Left cardiac atrium (tissue), 4 donors: Measurements from ENCODE around the gene NHLRC1. TPM values are rescaled to one million over a fixed set of nuclear protein-coding genes. Genes with fewer than 3 reads are reported as not detected.
"Not testable (repeated sequence)": the region's sequence is repeated elsewhere in the genome, so short reads cannot be mapped to it uniquely, and the experiment has no call there.

Experiments used
- ATAC-seq, 2 donors: fragments of 200-7000 bp; cut with Tn5 transposase; one replicate each; pipeline ENCODE4 v1.9.1; 2020; ENCODE audit warnings: mild to moderate bottlenecking in 2 of 2, moderate library complexity in 2 of 2
- DNase-seq: peaks from one replicate; pipeline ENCODE4 v3.0.0-alpha.2; 2020
- intact Hi-C, 2 donors: fragments of 100-400 bp; cut with DNase I; formaldehyde crosslinking; loops; one replicate each; pipeline versions ENCODE4 v1.14.1 to v1.15.1; 2022 to 2023
- long read RNA-seq: library from polyadenylated mRNA; unstranded; transcript quantifications from one replicate; pipeline ENCODE4 v2.0.0, GENCODE V29; 2021
- total RNA-seq, 2 donors: library from RNA; stranded (reverse); fragmentation: NEBNext Ultra II Directional; extraction: Animal tissue kit (Norgen Biotek cat#: 25700); gene quantifications; one replicate each; pipeline ENCODE4 v1.2.1, GENCODE V29; 2021
- donor health status: DM: no; HTN: yes; CAD: no.
- donor health status: DM: no; HTN: yes; CAD: no; lungs with severe emphysema.
- donor health status: DM: yes; HTN: yes; CAD: no.
- donor health status: Dilated cardiomyopathy.

Gene NHLRC1
- 1 to 10 TPM; 1.6 to 1.9 TPM for total RNA-seq
- long read RNA-seq = 0 reads

DNA sequence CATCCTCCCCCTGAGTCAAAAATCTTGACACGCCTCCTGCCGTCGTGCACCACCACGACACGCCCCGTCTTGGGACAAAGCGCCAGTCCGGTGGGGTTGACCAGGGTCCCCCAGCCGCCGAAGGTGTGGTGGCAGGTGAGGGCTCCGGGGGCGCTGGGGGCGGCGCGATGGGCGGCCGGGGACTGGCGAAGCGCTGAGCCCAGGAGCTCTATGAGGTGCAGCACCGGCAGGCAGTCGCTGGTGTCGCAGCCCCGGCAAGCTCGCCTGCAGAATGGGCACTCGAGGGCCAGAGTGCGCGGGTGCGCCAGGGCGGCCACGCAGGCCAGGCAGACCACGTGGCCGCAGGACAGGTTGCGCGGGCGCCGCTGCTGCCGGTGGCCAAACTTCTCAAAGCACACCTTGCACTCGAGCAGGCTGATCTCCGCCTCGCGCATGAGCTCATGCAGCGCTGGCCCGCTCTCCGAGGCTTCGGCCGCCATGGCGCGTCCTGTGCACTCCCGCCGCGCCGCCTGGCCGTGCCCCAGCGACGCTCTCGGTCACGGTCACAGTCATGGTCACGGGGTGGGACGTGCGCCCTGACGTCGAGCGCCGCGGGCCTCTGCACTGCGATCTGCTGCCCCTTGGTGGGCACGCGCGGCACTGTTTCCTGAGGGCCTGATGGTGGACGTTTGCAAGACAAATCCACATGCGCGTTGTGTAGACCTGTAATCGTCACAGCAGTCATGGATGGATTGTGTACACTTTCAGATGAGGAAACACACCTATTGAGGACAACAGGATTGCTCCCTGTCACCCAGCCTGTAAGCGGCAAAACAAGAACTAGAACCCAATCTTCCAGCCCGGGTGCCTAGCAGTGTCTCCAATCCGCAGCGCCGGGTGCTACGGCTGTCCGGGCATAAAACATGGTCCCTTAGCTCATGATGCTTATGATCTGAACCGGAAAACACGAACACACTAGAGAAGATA, at the start of gene NHLRC1:
Gene NHLRC1 (minus strand): TSS at position 550 of the 966 bp plus-strand sequence. CDS start 71 bp downstream, at position 479.
- peak; percentile 99 to 100 for ATAC-seq
- intact Hi-C loops = loop anchor here (5.0 to 10.0 kb wide), 5 partner anchors 128 to 965 kb away; partner anchors contain the start of gene KIF13A (in 1 of the 2)
- DNase-seq = peak; percentile 93

DNA sequence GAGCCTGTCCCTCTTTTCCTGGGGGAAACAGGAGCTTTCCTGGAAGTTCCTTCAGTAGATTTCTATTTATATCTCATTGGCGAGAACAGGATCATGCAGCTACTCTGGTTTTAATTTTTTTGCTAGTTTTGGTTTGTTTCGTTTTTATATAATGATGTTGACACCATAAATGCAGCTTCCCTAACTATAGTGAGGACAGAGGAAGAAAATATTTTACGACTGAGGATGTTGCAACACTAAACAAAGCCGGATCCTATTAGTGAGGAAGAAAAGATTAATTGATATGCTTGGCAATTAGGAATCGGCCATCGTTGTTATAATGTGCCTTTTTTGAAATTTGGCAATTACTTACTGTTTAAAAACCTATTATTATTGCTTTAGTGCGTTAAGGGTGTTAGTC, 49.4 kb upstream of the NHLRC1 start:
- intact Hi-C loops = no loop called here
- DNase-seq (no peak), ATAC-seq (no peak)

DNA sequence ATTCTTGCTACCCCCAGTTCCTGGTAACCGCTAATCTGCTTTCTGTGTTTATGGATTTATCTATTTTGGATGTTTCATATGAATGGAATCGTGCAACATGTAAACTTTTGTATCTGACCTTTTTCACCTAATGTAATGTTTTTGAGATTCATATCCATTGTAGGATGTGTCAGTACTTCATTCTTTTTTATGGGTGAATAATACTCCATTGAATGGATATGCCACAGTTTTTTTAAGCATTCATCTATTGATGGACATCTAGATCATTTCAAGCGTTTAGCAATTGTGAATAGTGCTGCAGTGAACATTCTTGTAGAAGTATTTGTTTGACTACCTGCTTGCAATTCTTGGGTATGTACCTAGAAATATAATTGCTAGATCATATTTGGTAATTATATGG, 45.8 kb upstream of the NHLRC1 start:
- ATAC-seq = no peak
- intact Hi-C loops = no loop called here
- no peak for DNase-seq

DNA sequence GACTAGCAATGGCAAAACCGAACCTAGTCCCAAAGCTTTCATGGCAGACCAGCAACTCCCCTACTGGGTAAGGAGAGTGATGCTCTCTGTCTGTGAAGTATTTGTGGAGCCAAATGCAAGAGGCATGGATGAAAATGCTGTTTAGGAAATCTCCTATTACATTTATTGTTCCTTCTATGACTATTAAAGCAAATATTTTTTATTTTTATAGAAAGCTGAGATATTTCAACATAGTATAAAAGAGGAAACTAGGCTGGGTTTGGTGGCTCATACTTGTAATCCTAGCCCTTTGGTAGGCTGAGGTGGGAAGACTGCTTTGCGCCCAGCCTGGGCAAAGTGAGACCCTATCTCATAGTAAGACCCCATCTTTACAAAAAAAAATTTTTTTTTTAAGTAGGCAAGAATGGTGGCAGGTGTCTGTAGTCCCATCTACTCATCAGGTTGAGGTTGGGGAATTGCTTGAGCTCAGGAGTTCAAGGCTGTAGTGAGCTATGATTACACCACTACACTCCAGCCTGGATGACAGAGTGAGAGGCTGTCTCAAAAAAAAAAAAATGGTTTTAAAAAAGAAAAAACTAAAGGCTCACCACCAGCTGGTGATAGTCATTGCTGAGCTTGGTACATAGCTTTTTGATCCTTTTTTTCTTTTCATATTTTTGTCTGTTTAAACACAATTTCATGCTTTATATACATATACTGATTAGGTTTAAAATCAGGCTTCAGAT, 44.0 kb upstream of the NHLRC1 start:
- ATAC-seq (no peak), DNase-seq (no peak)
- intact Hi-C loops = no loop called here

DNA sequence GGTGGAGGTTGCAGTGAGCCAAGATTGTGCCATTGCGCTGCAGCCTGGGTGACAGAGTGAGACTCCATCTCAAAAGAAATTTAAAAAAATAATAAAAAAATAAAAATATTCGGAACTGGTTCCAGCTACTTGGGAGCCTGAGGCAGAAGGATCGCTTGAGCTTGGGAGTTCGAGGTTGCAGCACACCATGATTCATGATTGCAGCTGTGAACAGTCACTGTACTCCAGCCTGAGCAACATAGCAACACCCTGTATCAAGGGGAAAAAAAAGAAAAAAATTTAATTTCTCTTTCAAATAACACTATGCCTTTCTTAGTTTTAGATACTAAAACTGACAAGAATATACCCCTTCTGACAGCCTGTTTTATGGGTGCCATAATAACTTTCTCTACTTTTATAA, 43.3 kb upstream of the NHLRC1 start:
- intact Hi-C loops = no loop called here
- ATAC-seq (no peak), DNase-seq (no peak)

DNA sequence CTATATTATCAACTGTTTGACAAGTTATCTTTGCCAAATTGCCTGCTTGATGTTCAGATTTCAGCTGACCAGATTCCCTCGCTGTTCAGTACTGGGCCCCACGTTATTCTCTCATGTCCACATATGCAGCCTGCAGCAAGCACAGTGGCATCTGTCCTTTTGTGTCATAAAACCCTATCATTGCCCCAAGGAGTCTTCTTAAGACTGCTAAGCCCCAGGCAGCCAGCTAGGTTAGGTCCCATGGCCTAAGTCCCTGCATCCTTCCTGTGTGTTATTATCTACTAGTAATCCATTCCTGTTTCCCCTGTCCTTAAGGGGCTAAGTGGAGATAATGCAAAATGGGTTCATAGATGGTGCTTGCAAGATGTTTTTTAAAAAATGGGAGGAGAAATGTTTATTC, 39.9 kb upstream of the NHLRC1 start:
- intact Hi-C loops = no loop called here
- DNase-seq (no peak), ATAC-seq (no peak)

DNA sequence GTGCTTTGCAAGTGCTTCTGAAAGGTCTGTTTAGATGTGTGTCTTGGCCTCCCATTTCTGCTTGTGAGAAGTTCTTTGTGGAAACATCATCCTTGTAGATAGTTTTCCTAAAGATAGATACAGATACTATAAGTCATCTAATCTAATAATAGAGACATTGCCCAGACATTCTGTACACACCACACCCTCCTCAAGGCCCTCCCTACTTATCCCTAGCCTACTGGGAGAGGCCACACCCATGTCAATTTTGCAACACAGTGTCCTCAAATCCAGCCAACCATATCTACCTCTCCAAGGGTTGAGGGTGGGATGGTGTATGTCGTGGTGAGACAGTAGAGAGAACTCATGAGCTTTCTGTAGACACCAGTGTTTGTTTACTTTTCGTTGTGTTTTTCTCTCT, 39.0 kb upstream of the NHLRC1 start:
- ATAC-seq (no peak), DNase-seq (no peak)
- intact Hi-C loops = no loop called here

DNA sequence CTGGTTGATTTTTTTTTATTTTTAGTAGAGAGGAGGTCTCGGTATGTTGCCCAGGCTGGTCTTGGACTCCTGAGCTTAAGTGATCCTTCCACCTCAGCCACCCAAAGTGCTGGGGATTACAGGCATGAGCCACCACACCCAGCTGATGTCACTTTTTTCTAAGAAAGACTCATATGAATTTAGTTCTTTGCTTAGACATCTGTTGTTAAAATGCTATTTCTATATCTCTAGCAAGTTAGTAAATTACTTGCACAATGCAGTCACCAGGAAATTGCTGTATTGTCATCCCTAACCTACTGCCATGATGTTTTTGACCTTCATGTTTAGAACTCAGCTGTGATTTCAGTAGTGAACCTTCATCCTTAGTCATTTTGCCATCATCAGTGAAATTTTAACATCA, 38.4 kb upstream of the NHLRC1 start:
- ATAC-seq (no peak), DNase-seq (no peak)
- intact Hi-C loops = no loop called here

DNA sequence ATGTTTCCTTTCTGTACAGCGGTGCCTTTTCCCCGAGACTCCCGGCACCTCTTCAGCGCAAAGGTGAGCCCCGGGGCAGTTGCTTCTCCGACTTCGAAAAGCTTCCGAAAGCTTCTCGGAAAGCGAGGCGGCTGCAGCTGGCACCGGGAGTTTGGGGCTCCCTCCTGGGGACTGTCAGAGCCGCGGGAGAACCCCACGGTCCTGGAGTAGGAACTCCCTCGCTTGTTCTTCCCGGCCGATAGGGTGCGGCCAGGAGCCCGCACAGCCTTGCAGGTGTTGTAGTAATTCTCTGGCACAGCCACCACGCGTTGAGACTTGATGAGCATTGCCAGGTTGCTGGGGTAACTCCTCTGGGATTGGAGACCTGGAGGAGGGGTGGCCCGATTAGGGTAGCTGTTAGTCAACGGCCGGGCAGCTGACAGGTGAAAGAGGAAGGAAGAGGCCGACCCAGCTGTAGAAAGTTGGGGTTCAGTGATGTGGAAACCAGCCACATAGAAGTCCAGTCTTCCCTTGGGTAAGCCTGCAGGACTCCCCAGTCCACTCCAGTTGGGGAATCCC, 33.5 kb upstream of the NHLRC1 start:
- peak; percentile 54 for DNase-seq
- intact Hi-C loops = no loop called here
- peak; percentile 16 to 34 for ATAC-seq

DNA sequence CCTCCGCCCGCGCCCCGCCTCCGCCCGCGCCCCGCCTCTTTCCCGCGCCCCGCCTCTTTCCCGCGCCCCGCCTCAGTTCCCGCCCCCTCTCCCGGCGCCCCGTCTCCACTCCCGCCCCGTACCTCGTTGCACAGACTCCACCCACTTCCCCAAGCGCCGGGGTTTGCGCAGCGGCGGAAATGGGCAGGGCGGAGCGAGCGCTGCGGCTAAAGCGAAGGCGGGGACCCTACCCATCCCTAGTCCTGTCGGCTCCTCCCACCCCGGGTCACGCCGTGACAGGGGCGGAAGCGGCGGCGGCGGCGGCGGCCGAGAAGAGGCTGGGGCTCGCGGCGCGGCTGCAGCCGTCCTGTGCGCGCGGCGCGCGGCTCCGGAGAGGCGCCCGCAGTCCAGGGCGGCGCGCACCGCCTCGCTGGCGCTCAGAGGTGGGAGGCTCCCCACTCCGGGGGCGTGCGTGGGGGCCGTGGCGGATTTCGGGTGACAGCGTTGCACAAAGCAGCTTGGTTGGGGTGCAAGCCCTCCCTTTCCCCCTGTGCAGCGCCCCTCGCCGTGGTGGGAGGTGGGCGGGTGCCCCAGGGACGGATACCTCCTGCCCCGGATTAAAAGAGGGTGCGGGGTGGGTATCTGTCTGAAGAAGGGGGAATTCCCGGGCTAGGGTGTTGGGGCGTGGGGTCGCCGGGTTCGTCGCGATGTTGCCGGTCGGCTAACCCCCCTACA, 32.8 kb upstream of the NHLRC1 start, which contains the start of gene KDM1B:
Gene KDM1B (plus strand): TSS at position 273 of the 714 bp plus-strand sequence. CDS start 4,474 bp downstream, outside the sequence.
- peak; percentile 98 to 99 for ATAC-seq
- intact Hi-C loops = no loop called here
- DNase-seq = peak; percentile 98

DNA sequence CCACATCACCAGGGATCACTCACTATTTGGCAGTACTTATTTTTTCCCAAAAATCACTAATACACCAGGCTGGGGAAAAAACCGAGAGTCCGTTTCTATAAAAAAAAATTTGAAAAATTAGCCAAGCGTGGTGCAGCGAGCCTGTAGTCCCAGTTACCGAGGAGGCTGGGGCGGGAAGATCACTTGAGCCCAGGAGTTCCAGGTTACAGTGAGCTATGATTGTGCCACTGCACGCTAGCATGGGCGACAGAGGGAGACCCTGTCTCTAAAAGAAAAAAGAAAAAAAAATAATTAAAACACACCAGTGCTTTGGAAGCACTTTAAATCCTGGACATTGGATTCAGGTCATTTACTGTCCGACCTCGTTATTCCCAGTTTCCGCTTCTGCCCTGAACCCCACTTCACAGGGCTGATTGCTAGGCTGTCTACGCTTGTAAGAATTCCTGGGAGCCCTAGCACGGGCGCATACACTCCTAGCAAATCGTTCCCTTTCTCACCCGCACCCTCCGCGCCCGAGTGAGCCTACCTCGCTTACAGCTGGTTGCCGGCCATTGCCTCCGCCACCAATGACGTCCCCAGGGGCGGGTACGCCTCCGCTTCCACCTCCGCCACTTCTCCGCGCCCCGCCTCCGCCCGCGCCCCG, 32.2 kb upstream of the NHLRC1 start, which contains the start of gene TPMT:
Gene TPMT (minus strand): TSS at position 571 of the 643 bp plus-strand sequence. CDS start 5,950 bp downstream, outside the sequence.
- intact Hi-C loops = no loop called here

DNA sequence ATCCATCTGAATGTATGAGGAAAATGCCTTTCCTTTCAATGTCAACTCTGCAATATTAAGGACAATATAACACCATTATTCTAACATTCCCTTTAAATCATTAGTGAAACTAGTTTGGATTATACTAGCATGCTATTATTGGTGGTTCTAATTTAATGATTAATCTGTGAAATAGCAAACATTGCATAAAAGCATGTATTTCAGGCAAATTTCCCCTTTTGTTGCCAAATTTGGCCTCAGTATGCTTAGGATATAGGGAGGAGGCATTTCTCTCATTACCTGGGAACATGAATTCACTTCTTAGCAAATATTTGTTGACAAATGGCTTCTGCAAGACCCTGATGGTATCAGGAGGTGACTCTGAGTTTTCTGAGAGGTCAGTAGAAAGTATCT, 30.8 kb upstream of the NHLRC1 start:
- intact Hi-C loops = no loop called here
- ATAC-seq (no peak), DNase-seq (no peak)

More for the DNA sequence above, 32.2 kb upstream of the NHLRC1 start, which contains the start of gene TPMT:
- DNase-seq (peak; percentile 26), ATAC-seq (peak in 1 of 2 donors; percentile 3)

DNA sequence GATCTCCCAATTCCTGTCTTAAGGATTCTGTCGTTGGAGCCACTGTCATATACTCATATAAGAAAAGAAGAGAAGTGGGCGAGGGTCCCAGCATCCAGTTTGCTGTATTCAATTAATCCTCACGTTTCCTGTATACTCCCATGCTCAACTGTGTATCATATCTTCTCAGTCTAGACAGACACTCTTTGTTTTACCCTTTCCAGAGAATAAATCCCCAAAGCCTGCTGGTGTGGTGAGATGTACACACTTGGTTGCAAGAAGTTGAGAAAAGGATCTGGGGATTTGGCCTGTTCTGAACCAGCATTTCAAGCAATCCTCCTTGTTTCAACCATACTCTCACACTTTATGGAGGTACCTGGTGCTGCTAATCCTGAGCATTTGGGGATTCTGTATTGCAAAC, 29.3 kb upstream of the NHLRC1 start:
- ATAC-seq (no peak), DNase-seq (no peak)
- intact Hi-C loops = no loop called here

DNA sequence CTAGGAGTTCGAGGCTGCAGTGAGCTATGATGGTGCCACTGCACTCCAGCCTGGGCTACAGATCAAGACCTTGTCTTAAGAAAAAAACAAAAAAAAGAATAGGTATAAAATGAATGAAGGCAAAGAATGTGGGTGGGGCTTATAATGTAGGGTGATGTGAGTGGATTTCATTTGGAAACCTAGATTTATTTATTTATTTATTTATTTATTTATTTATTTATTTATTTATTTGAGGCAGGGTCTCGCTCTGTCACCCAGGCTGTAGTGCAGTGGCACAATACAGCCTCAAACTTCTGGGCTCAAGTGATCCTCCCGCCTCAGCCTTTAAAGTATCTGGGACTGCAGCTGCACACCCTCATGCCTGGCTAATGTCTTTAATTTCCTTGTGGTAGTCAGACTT, 28.9 kb upstream of the NHLRC1 start:
- intact Hi-C loops, ATAC-seq, DNase-seq: not testable (repeated sequence)

DNA sequence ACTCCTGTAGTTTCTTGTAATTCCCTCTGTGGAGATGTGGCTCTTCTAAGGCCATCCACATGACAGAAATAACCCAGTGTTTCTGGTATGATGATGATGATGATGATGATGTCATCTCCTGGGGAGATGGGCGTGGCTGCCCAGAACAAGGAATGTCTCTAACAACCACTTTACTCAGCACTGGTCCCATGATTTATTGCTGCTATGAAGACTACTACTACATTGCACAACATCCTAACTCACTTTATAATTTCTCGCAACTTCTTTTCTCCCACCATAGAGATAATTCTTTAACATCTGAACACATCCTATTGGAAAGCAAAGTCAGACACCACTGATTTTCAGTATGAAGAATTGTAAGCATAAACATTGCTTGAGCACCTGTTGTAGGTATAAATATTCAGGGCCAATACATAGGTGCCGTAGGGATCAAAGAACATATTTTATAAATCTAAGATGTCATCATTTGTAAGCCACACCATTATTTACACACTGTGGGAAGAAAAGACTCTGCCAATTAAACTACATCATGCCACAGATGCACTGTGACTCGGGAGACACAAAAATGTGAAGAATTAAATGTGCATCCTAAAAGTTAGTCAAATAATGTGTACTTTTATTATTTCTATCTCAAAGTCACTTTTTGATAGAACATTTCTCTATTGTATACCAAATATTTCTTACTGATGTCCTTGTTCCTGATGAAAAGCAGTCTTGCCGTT, 26.0 kb upstream of the NHLRC1 start:
- ATAC-seq (peak in 1 of 2 donors; percentile 34), DNase-seq (no peak)
- intact Hi-C loops = no loop called here

DNA sequence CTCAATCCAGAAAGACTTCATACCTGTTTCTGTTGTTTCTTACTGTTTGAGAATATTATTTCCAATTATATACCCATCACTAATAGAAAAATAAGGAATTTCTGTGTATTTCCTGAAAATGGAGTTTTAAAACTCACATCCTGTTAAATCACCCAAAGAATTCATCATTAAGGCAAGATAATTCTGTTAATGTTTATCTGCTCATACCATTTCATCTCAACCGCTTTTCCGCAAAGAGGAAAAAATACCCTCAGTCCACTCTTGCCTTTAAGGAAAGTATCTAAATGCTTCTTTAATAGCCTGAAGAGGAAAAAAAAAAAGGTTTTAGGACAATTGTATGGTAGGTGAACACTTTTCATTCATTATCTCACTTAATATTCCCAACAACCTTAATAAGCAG, 25.1 kb upstream of the NHLRC1 start:
- no peak for DNase-seq
- ATAC-seq = no peak
- intact Hi-C loops = no loop called here

DNA sequence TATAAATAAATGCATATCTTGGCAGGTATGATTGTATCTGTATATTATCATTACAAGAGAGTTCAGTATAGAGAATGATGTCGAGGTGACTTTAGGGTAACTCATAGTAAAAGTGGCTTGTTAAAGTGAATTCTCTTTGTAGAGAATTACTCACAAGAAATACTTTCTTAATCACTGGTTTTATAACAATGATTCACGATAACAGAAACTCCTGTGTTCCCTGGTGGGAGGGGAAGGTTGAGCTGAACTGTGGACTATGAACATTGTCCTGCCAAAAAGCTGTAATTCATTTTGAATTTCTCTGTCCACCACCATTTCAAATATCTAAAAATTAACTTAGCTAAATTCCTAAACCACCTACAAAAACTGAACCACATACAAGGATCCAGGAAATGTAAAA, 24.7 kb upstream of the NHLRC1 start:
- DNase-seq (no peak), ATAC-seq (no peak)
- intact Hi-C loops = no loop called here

DNA sequence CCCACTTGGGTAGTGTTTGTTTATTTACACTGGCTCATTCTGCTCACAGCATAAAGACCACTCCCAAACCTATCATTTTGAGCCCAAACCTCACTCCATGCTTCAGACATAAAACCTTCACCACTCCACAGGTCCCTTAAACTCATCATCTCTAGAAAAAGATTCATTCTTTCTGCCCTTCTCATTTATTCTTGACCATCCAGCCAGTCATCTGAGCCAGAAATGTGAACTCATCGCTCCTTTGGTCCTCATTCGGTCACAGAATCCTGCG, 20.0 kb upstream of the NHLRC1 start:
- DNase-seq (no peak), ATAC-seq (no peak)
- intact Hi-C loops = no loop called here
